HepG2 (cell line): ENCODE results near the gene ZNF783. TPM values are rescaled to one million over a fixed set of nuclear protein-coding genes. Genes with fewer than 3 reads are reported as not detected.

Source experiments
- ATAC-seq: fragments of 200-7000 bp; cut with Tn5 transposase; 3 replicates; pipeline ENCODE4 v1.9.1; 2020; ENCODE audit warnings: mild to moderate bottlenecking, moderate library complexity
- BruUV-seq: library from RNA; stranded (reverse); fragments of 400-500 nt; replicated peaks from 2 replicates; lab custom pipeline; 2021; lab: Mats Ljungman, UMichigan
- CTCF ChIA-PET: fragments of 300-600 bp; formaldehyde crosslinking; extraction: SDS; loops from one replicate; lab custom pipeline; 2021; ENCODE audit warnings: low total read pairs, inconsistent platforms, low intra/inter-chr PET ratio; lab: Yijun Ruan, JAX
- POLR2A ChIA-PET: fragments of 350-600 bp; sonication (Branson Sonifier 250); formaldehyde crosslinking; loops from one replicate; lab custom pipeline; 2020; ENCODE audit warnings: antibody characterized with exemption, inconsistent platforms; lab: Yijun Ruan, JAX
- DNase-seq: peaks from one replicate; pipeline ENCODE4 v3.0.0-alpha.2; 2015; ENCODE audit warnings: low spot score
- FAIRE-seq: peaks from 3 replicates; lab custom pipeline; 2011; peaks lifted over from hg19 to GRCh38; lab: Jason Lieb, UNC
- H2AFZ ChIP-seq: one replicate; pipeline ENCODE4 v1.6.1; 2011; ENCODE audit warnings: low read length, inconsistent platforms
- H3K27ac ChIP-seq: fragments of 300-600 bp; 3 replicates; pipeline ENCODE4 v1.8.0; 2011; ENCODE audit warnings: mixed run types, mild to moderate bottlenecking, mixed read lengths, low read length, inconsistent platforms; ENCODE audit not compliant: insufficient read depth; ENCODE audit errors: extremely low read length
- H3K27me3 ChIP-seq, 2 experiments: fragments of 200-600 bp in 1 of 2; 2 replicates in 1 of 2; 3 replicates in 1 of 2; pipeline versions ENCODE4 v1.6.0 to v1.8.0; 2011; ENCODE audit warnings: low read length in 2 of 2, mild to moderate bottlenecking in 2 of 2, moderate library complexity in 2 of 2, inconsistent platforms in 1 of 2; ENCODE audit not compliant: insufficient read depth in 2 of 2, control insufficient read depth in 1 of 2
- H3K36me3 ChIP-seq, 2 experiments: fragments of 200-600 bp in 1 of 2; replicated peaks in 1 of 2; 2 replicates in 1 of 2; 3 replicates in 1 of 2; pipeline versions ENCODE4 v1.5.1 to v1.8.0; 2011; ENCODE audit warnings: low read length in 2 of 2, inconsistent platforms in 1 of 2; ENCODE audit not compliant: insufficient read depth in 2 of 2, control insufficient read depth in 1 of 2
- H3K4me1 ChIP-seq: 2 replicates; pipeline ENCODE4 v1.5.1; 2012; ENCODE audit warnings: low read length, inconsistent platforms; ENCODE audit not compliant: insufficient read depth
- H3K4me2 ChIP-seq: 2 replicates; pipeline ENCODE4 v1.6.0; 2011; ENCODE audit warnings: low read depth, low read length, inconsistent platforms
- H3K4me3 ChIP-seq, 3 experiments: fragments of 200-600 bp in 1 of 3; sonication (generic), shearing (Covaris generic) in 1 of 3; replicated peaks in 1 of 3; 2 replicates each; pipeline ENCODE4 v1.5.1; 2011 to 2016; ENCODE audit warnings: low read length in 3 of 3, inconsistent platforms in 2 of 3, low read depth in 2 of 3, mild to moderate bottlenecking in 2 of 3, control low read depth in 1 of 3, mixed read lengths in 1 of 3; ENCODE audit not compliant: insufficient read depth in 1 of 3
- H3K79me2 ChIP-seq: one replicate; pipeline ENCODE4 v1.6.1; 2011; ENCODE audit warnings: low read length, inconsistent platforms; ENCODE audit not compliant: insufficient read depth
- H3K9ac ChIP-seq: 2 replicates; pipeline ENCODE4 v1.6.0; 2011; ENCODE audit warnings: mild to moderate bottlenecking, low read depth, low read length, inconsistent platforms; ENCODE audit not compliant: insufficient read depth
- H3K9me3 ChIP-seq: 2 replicates; pipeline ENCODE4 v1.5.1; 2012; ENCODE audit warnings: mild to moderate bottlenecking, low read length
- H4K20me1 ChIP-seq: 2 replicates; pipeline ENCODE4 v1.6.0; 2011; ENCODE audit warnings: inconsistent platforms, mild to moderate bottlenecking, low read length, moderate library complexity; ENCODE audit not compliant: insufficient read depth
- ARID2 ChIP-seq: sonication (generic); formaldehyde crosslinking; IDR thresholded peaks from 2 replicates; pipeline ENCODE4 v1.8.1; 2022; ENCODE audit warnings: mild to moderate bottlenecking, missing genetic modification reagents, borderline replicate concordance
- GTF2F1 ChIP-seq: fragments of 150-350 bp; IDR thresholded peaks from 2 replicates; pipeline ENCODE4 v1.6.1; 2014; ENCODE audit warnings: low read length
- KDM2A ChIP-seq: sonication (generic); formaldehyde crosslinking; IDR thresholded peaks from 2 replicates; pipeline ENCODE4 v1.4.0; 2020; ENCODE audit warnings: low read depth, missing genetic modification reagents, borderline replicate concordance
- NFYB ChIP-seq: sonication (generic); formaldehyde crosslinking; IDR thresholded peaks from 2 replicates; pipeline ENCODE4 v1.4.0; 2020; ENCODE audit warnings: missing genetic modification reagents
- PAF1 ChIP-seq: IDR thresholded peaks from 2 replicates; pipeline ENCODE4 v1.6.1; 2016; ENCODE audit warnings: missing genetic modification reagents, missing compliant biosample characterization
- POLR2G ChIP-seq: fragments of 200-400 bp; formaldehyde crosslinking; IDR thresholded peaks from 2 replicates; pipeline ENCODE4 v1.6.1; 2018; ENCODE audit warnings: mild to moderate bottlenecking, low read depth, low read length, moderate library complexity
- SIN3A ChIP-seq: IDR thresholded peaks from 2 replicates; pipeline ENCODE4 v1.6.1; 2011; ENCODE audit warnings: low read depth, mild to moderate bottlenecking, control low read depth, low read length, borderline replicate concordance
- ZNF235 ChIP-seq: sonication (generic); formaldehyde crosslinking; IDR thresholded peaks from 2 replicates; pipeline ENCODE4 v1.8.1; 2023; ENCODE audit warnings: mild to moderate bottlenecking, missing genetic modification reagents, borderline replicate concordance
- ZNF547 ChIP-seq: sonication (generic); formaldehyde crosslinking; IDR thresholded peaks from 2 replicates; pipeline ENCODE4 v1.5.1; 2020; ENCODE audit warnings: mild to moderate bottlenecking, missing genetic modification reagents
- WGBS: methylation state at CpG from one replicate; pipeline ENCODE4 v1.1.6; 2017; ENCODE audit warnings: low lambda C conversion rate; 5-methylcytosine and 5-hydroxymethylcytosine counted together
- in situ Hi-C: cut with HindIII; loops from 2 replicates; pipeline ENCODE4 v1.10.0; 2017; ENCODE audit warnings: low pct_unique_long_range_greater_than_20kb; ENCODE audit not compliant: extremely low pct_ligation_motif_present
- intact Hi-C: fragments of 100-400 bp; cut with micrococcal nuclease; formaldehyde crosslinking; loops from one replicate; pipeline ENCODE4 v1.10.0; 2022; ENCODE audit not compliant: unreplicated experiment
- polyA plus RNA-seq, 8 experiments: library from polyadenylated mRNA; depleted of rRNA in 3 of 8; stranded (reverse) in 7 of 8; unstranded in 1 of 8; fragments of >200 nt; fragmentation: Illumina TruSeq in 4 of 8; extraction: Trizol in 4 of 8; gene quantifications; 2 replicates each; pipeline versions ENCODE4 v1.2.1 to v1.2.3, GENCODE V29; 2011 to 2016; ENCODE audit warnings: low read depth in 4 of 8, missing spikeins in 1 of 8, mixed read lengths in 1 of 8; ENCODE audit not compliant: insufficient read depth in 1 of 8
- total RNA-seq, 5 experiments: library from RNA; depleted of rRNA; stranded (reverse); fragments of >200 nt; fragmentation: Illumina TruSeq; extraction: Trizol; gene quantifications; 2 replicates each; pipeline ENCODE4 v1.2.3, GENCODE V29; 2016; ENCODE audit warnings: low read depth in 1 of 5

ZNF783 gene
- total and polyA plus RNA-seq, 2 of the 13 experiments (the other 11 are each of a cell fraction or from before 2014, with no cell fraction given): 4.1 to 5.2 TPM

- Histone ChIP-seq H2AFZ (no peak overlapping the region), H3K79me2 (no peaks in the 10 kb centered on the region), H4K20me1 (no peaks in the 10 kb centered on the region), H3K9me3 (no peaks in the 10 kb centered on the region), H3K4me1 (peaks cover 9% of the 10 kb centered on the region)
- DNase-seq (no peak), ATAC-seq (peak; percentile 7)
- ChIA-PET POLR2A (interaction anchor here (0.7 kb wide), 1 partner anchor 34 kb away, joined by 3 read pairs; the partner anchor contains the start of gene ZNF282), CTCF (no interaction called here)
- TSS peak; percentile 45 for BruUV-seq
- intact Hi-C loops: no loop called here
- in situ Hi-C loops: no loop called here
- 54% methylated on average over 7 of the region's 7 CpGs for WGBS
- TF ChIP-seq ZNF547 (no peak), ARID2 (CRISPR knock-in tag) (no peak), NFYB (CRISPR knock-in tag) (no peak), KDM2A (CRISPR knock-in tag) (peak; percentile 42; the same call in 1 of the 2 replicates), POLR2G (peak; percentile 62), GTF2F1 (no peak), PAF1 (peak; percentile 78; the same call in 1 of the 2 replicates), SIN3A (no peak), ZNF235 (no peak)
- TF ChIP-seq, all 625 proteins: peak for 3
- FAIRE-seq: no peak
- H3K4me3 ChIP-seq: no peak overlapping the region
- peaks cover 4 to 14% of the 10 kb centered on the region in 2 experiments; a peak in 2 of 5 replicates for H3K36me3 ChIP-seq
- no peak overlapping the region for H3K4me2 ChIP-seq
- H3K9ac ChIP-seq: no peak overlapping the region
- no peaks in the 10 kb centered on the region for H3K27me3 ChIP-seq
- H3K27ac ChIP-seq: no peak overlapping the region
These were observed 33.0 kb upstream of the ZNF783 start for GRCh38 chr7:149228831-149229471.
